SK-N-SH (cell line): ENCODE results near the gene ACER2.

Experiments used
- CTCF ChIP-seq: fragments of 200-600 bp; sonication (generic); IDR thresholded peaks from 2 replicates; pipeline ENCODE4 v1.6.1; 2017; ENCODE audit warnings: antibody characterized with exemption, mild to moderate bottlenecking, moderate library complexity
- ELF1 ChIP-seq: IDR thresholded peaks from 2 replicates; pipeline ENCODE4 v1.4.0; 2012
- FOXM1 ChIP-seq: IDR thresholded peaks from 2 replicates; pipeline ENCODE4 v1.4.0; 2012; ENCODE audit warnings: low read depth, mild to moderate bottlenecking
- GABPA ChIP-seq: IDR thresholded peaks from 2 replicates; pipeline ENCODE4 v1.4.0; 2012; ENCODE audit warnings: low read depth, mild to moderate bottlenecking
- MEF2A ChIP-seq: IDR thresholded peaks from 2 replicates; pipeline ENCODE4 v1.4.0; 2012; ENCODE audit warnings: low read depth, borderline replicate concordance
- MXI1 ChIP-seq: IDR thresholded peaks from 2 replicates; pipeline ENCODE4 v1.6.1; 2012; ENCODE audit warnings: mild to moderate bottlenecking, low read depth, low read length, improper control_type of control experiment
- RFX5 ChIP-seq: IDR thresholded peaks from 2 replicates; pipeline ENCODE4 v1.6.1; 2012; ENCODE audit warnings: mild to moderate bottlenecking, improper control_type of control experiment, low read length
- SIN3A ChIP-seq: IDR thresholded peaks from 2 replicates; pipeline ENCODE4 v1.6.1; 2012; ENCODE audit warnings: low read depth, mild to moderate bottlenecking, low read length, moderate library complexity, borderline replicate concordance
- SMC3 ChIP-seq: IDR thresholded peaks from 2 replicates; pipeline ENCODE4 v1.6.1; 2012; ENCODE audit warnings: low read depth, low read length, improper control_type of control experiment
- TAF1 ChIP-seq: IDR thresholded peaks from 2 replicates; pipeline ENCODE4 v1.6.1; 2012; ENCODE audit warnings: low read depth, mild to moderate bottlenecking, low read length, moderate library complexity, borderline replicate concordance
- TCF12 ChIP-seq: IDR thresholded peaks from 2 replicates; pipeline ENCODE4 v1.4.0; 2012
- TEAD4 ChIP-seq: IDR thresholded peaks from 2 replicates; pipeline ENCODE4 v1.4.0; 2012; ENCODE audit warnings: mild to moderate bottlenecking, borderline replicate concordance; ENCODE audit not compliant: insufficient read depth
- YY1 ChIP-seq: IDR thresholded peaks from 2 replicates; pipeline ENCODE4 v1.4.0; 2012; ENCODE audit warnings: low read depth, mild to moderate bottlenecking

- no peak for TF ChIP-seq ELF1
- TF ChIP-seq RFX5: no peak
- TF ChIP-seq CTCF: no peak
- no peak for TF ChIP-seq MEF2A
- no peak for TF ChIP-seq MXI1
- peak; percentile 73 for TF ChIP-seq TCF12
- TF ChIP-seq YY1: no peak
- TF ChIP-seq TAF1: no peak
- TF ChIP-seq SIN3A: no peak
- TF ChIP-seq FOXM1: no peak
- no peak for TF ChIP-seq SMC3
- no peak for TF ChIP-seq GABPA
- no peak for TF ChIP-seq TEAD4
These were observed 21.5 kb upstream of the ACER2 start for GRCh38 chr9:19387317-19387716.
